ENCODE results near the gene NAGLU. TPM values are rescaled to one million over a fixed set of nuclear protein-coding genes. Genes with fewer than 3 reads are reported as not detected.

NAGLU gene
- total RNA-seq, 1 donor from 2014 or later, result 7.7 TPM

DNA sequence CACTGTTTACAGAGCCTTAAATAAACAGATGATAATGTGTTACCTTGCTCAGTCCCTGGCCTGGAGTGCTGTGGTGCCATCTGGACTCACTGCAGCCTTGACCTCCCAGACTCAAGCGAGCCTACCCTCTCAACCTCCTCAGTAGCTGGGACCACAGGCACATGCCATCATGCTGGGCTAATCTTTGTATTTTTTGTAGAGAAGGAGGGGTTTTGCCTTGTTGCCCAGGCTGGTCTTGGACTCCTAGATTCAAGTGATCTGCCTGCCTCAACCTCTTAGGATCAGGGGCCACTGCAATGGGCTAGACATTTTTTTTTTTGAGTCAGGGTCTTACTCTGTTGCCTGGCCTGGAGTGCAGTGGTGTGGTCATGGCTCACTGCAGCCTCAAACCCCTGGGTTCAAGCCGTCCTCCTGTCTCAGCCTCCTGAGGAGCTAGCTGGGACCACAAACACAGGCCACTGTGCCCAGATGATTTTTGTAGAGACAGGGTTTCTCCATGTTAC, 5.0 kb upstream of the NAGLU start:
- Histone ChIP-seq H3K4me1 (peaks cover 44% of the 10 kb centered on the region), H3K4me3 (no peak overlapping the region), H3K27me3 (ENCODE audit: low read depth) (no peaks in the 10 kb centered on the region), H3K27ac (replicated peaks) (peak overlapping the region; percentile 91), H3K9me3 (replicated peaks) (no peaks in the 10 kb centered on the region), H3K36me3 (no peaks in the 10 kb centered on the region)
- TF ChIP-seq, protein P1, sequence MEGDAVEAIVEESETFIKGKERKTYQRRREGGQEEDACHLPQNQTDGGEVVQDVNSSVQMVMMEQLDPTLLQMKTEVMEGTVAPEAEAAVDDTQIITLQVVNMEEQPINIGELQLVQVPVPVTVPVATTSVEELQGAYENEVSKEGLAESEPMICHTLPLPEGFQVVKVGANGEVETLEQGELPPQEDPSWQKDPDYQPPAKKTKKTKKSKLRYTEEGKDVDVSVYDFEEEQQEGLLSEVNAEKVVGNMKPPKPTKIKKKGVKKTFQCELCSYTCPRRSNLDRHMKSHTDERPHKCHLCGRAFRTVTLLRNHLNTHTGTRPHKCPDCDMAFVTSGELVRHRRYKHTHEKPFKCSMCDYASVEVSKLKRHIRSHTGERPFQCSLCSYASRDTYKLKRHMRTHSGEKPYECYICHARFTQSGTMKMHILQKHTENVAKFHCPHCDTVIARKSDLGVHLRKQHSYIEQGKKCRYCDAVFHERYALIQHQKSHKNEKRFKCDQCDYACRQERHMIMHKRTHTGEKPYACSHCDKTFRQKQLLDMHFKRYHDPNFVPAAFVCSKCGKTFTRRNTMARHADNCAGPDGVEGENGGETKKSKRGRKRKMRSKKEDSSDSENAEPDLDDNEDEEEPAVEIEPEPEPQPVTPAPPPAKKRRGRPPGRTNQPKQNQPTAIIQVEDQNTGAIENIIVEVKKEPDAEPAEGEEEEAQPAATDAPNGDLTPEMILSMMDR (IDR thresholded peaks at IDR 0.05; ENCODE audit: borderline replicate concordance), result no peak
- no peak for DNase-seq
- intact Hi-C loops (cut with micrococcal nuclease), result no loop called here

DNA sequence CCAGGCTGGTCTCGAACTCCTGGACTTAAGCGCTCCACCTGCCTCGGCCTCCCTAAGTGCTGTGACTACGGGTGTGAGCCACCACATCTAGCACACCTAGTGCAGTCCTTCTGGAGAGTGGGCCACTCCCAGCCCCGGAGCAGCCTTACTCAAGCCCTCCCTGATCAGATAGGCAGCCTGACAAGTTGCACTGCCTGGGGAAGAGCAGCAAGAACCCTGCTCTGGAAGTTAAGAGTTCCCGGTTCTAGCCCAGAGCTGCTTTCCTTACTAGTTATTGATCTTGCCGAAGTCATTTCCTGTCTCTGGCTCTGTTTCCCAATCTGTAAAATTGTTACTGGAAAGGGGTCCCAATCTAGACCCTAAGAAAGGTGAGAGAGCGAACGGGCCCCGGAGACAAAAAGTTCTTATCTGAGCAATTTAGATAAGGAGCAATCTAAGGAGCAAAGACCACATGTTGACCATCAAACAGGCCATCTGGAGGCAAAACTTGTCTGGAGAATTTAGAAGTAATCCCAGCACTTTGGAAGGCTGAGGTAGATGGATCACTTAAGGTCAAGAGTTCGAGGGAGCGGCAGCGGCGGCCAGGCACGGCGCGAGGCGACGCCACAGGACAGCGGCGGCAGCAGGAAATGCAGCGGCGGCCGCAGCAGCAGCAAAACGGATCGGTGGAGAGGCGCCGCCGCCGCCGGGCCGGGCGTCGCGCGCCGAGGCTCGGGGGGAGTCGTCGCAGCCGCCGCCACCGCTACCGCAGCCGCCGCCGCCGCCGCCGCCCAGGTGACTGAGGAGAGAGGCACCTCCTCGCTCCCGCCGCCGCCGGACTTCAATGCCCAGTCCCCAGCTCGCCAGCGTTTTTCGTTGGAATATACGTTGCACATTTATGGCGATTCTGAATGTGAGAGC, 4.3 kb upstream of the NAGLU start:
- H3K4me1 ChIP-seq, result peaks cover 40% of the 10 kb centered on the region
- H3K36me3 ChIP-seq, result no peaks in the 10 kb centered on the region
- H3K27ac ChIP-seq (replicated peaks), result peak overlapping the region; percentile 91
- no peaks in the 10 kb centered on the region for H3K9me3 ChIP-seq (replicated peaks)
- peak; percentile 72 for DNase-seq
- intact Hi-C loops (cut with micrococcal nuclease), result no loop called here
- H3K27me3 ChIP-seq (ENCODE audit: low read depth), result no peaks in the 10 kb centered on the region
- TF ChIP-seq, protein P1 (IDR thresholded peaks at IDR 0.05; ENCODE audit: borderline replicate concordance), result peak; percentile 72
- peak overlapping the region; percentile 69 for H3K4me3 ChIP-seq

DNA sequence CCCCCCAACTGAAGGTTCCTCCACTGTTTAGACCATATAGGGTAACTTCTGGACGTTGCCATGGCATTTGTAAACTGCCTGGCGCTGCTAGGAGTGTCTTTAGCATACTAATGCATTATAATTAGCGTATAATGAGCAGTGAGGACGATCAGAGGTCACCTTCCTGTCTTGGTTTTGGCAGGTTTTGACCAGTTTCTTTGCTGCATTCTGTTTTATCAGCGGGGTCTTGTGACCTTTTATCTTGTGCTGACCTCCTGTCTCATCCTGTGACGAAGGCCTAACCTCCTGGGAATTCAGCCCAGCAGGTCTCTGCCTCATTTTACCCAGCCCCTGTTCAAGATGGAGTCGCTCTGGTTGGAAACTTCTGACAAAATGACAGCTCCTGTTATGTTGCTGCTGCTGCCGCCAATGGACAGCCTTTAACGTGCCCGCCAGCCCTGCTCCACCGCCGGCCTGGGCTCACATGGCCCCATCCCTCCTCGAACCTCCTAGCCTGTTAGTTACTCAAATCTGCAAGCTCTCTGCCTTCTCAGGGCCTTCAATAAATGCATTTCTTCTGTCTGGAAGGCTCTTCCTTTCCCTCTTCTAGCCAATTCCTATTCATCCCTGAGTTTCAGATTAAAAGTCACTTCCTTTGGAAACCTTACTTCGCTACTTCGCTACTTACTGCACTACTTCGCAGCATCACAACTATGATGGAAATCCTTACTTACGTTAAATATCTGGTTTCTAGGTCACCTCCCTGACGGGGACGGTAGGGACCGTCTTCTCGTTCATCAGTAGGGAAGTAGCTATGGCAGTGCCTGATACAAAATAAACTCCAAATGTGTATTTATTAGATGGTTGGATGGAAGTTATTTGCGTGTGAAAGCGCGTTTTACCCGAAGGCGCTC, 640 bp upstream of the NAGLU start:
- TF ChIP-seq, protein P1 (IDR thresholded peaks at IDR 0.05; ENCODE audit: borderline replicate concordance), result no peak
- DNase-seq, result no peak
- intact Hi-C loops (cut with micrococcal nuclease), result no loop called here
- H3K27me3 ChIP-seq (ENCODE audit: low read depth), result no peaks in the 10 kb centered on the region
- no peaks in the 10 kb centered on the region for H3K9me3 ChIP-seq (replicated peaks)
- peaks cover 23% of the 10 kb centered on the region for H3K36me3 ChIP-seq
- peaks cover 41% of the 10 kb centered on the region for H3K4me1 ChIP-seq
- H3K4me3 ChIP-seq, result peak overlapping the region; percentile 79
- peak overlapping the region; percentile 97 for H3K27ac ChIP-seq (replicated peaks)

DNA sequence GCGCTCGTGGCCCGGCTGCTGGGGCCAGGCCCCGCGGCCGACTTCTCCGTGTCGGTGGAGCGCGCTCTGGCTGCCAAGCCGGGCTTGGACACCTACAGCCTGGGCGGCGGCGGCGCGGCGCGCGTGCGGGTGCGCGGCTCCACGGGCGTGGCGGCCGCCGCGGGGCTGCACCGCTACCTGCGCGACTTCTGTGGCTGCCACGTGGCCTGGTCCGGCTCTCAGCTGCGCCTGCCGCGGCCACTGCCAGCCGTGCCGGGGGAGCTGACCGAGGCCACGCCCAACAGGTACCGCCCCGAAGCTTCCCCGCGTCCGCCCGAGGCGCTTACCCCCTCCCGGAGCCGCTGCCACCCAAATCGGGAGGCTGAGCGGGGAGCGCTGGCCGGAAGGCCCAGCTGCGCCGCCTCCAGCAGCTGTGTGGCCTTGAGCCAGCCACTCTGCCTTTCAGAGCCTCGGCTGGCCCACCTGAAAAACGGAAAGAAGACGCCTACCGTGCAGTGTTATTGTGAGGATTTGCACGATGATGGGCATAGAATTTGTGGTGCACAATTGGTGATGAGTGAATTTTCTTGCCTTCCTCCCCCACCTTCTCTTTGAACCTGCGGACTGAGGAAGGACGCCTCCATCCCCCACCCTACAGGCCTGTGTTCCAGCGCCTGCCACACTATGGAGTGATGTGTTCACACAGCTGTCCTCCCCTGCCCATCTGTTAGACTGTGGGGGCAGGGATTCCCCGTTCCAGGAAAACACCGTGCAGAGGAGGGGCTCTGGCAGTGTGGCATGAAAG, 523 bp downstream of the NAGLU start:
- Histone ChIP-seq H3K9me3 (replicated peaks) (no peaks in the 10 kb centered on the region), H3K27ac (replicated peaks) (peak overlapping the region; percentile 97), H3K27me3 (ENCODE audit: low read depth) (no peaks in the 10 kb centered on the region), H3K36me3 (peaks cover 30% of the 10 kb centered on the region), H3K4me3 (peak overlapping the region; percentile 79), H3K4me1 (peaks cover 38% of the 10 kb centered on the region)
- peak; percentile 88 for DNase-seq
- TF ChIP-seq, protein P1 (IDR thresholded peaks at IDR 0.05; ENCODE audit: borderline replicate concordance), result no peak
- intact Hi-C loops (cut with micrococcal nuclease), result no loop called here
